GM19324 (cell line): ENCODE measurements around the gene LSAMP.
"Not testable (repeated sequence)": the region's sequence is repeated elsewhere in the genome, so short reads cannot be mapped to it uniquely, and the experiment has no call there.

Experiments
- ATAC-seq: cut with Tn5 transposase; IDR thresholded peaks from one replicate; pipeline ENCODE4 v1.9.1; 2021; ENCODE audit warnings: mild to moderate bottlenecking, moderate library complexity; ENCODE audit not compliant: unreplicated experiment, low FRiP score

The LSAMP gene

GRCh38 chr3:115864911-115865310 lies 580.4 kb downstream of the LSAMP start:
- no peak for ATAC-seq

DNA sequence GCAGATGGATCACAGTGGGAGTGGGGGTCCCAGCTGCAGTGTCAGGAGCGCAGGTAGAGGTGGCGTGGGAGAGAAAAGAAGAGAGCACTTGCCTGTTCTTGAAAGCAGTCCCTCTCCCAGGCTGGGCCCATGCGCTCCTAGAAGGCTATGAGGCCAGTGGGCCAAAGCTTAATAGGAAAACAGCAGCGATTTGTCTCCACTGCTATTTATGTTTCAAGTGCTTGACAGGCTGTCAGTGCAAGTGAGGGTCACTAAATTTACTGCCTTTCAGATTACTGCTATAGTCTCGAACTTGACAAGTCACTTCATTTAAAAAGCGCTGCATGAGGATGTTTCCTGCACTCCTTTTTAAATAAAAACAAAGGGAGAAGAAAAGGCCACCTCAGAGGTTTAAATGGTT lies 582.4 kb downstream of the LSAMP start:
- no peak for ATAC-seq

DNA sequence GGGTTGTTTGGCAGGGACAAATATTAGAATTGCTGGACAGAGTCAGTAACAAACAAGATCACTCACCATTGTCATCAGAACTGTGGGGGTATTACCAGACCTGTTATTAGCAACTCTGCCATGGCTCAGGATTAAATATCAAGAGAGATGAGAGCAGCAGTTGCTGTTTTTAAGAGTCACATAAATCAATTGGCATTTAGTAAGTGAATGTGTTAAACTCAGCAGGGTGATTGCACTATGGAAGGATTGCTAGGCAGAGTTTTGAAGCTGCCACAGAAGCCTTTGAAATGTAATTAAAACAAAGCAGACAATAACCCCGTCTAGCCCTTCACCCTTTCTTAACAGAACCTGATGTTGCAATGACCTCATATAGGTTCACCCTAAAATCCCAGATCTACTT lies 583.2 kb downstream of the LSAMP start:
- no peak for ATAC-seq

DNA sequence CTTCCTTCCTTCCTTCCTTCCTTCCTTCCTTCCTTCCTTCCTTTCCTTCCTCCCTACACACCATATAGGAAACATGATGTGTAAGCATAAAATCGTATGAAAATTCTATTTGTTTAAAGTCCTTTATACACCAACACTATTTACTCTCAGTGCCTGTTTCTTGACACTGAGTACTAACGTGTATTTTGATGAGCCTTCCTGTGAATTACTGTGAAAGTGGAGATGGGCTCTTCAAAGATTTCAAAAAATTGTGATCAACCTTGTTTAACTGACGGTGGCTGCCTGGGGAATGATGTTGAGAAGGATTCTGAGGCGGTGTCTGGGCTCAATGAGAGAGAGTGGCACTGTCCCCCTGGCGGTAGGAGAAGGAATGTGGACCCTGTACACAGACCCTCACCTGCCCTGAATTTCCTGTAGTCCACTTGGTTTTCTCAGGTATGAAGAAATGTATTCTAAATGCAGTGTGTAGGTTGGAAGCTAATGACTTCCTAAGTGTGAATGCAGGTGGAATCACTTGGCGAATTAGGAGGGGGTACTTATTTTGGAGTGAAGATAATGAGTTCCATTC lies 584.0 kb downstream of the LSAMP start:
- no peak for ATAC-seq

DNA sequence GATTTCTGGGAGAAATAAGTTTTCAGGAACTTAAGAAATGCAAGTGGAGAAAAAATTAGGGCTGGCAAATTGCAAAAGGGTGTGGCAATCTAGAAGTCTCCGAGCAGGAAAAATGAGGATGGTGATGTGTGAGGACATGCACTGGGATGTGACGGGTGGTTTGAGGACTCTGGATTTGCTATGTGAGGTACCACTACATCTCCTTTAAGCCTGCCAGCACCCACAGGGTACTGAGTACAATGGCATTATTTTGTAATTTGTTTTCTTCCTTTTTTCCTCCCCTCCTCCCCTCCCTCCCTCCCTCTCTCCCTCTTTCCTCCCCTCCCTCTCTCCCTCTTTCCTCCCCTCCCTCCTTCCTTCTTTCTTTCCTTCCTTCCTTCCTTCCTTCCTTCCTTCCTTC lies 584.5 kb downstream of the LSAMP start:
- no peak for ATAC-seq

DNA sequence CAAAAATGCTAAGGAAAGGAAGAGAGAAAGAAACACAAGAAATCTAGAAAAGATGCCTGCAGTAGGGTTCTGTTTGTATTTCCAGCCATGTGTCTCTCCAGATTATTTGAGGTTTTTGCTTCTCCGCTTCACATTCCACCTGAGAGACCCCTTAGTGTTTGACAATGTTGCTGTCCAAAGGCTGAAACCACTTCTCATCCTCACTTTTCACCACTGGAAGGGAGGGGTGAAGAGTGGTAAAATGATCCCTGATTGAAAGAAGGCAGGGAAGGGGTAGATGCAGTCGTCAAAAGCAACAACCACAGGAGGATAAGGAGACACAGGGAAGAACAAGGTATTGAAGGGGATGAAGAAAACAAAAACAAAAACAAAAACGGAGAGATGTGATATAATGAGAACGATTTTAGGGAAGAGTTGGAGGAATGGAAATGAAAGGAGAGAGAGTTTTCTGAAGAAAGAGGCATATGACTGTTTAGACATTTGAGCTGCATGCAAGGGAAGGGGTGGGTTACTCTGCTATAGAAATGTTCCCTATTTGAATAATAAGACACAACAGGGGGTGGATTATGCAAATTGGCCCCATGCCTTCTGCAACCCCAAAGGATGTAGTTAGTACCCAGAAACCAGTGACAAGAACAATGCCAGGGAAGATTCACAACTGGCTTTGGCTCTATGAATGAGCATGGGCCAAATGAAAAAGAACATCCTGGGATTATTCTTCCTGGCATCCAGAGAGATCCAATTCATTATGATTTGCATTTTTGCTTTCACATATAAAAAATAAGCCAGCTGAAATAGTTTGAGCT lies 586.1 kb downstream of the LSAMP start:
- no peak for ATAC-seq

DNA sequence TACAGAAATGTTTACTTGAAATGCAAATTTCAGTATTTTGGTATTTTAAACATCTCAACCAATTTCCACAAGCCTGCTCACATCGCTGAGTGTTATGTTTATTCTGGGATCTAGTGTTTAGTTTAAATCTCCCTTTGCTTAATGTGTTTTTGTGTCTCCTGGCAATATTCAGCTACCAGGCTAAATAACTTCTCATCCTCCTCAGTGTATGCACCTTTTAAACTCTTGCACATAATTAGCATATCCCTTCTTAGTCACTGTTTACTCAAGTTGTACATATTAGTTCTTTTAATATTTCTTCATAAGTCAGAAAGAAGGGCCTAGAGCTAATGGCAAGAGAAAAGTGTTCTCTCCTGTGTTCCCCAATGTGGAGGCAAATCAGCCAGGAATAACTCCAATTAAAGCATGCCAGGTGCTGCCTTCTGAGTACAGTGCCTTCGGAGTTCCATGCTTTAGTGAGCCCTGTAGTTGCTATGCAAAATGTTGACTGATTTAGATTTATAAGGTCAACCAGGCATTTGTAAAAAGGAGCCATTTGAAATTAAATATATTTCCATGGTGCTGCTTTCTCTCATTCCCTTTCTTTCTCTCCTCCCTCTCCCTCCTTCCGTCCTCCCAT lies 587.7 kb downstream of the LSAMP start:
- no peak for ATAC-seq

- no peak for ATAC-seq
Observed at GRCh38 chr3:115855911-115856310, 589.4 kb downstream of the LSAMP start.

- ATAC-seq, result no peak
Observed at GRCh38 chr3:115853104-115853503, 592.2 kb downstream of the LSAMP start.

- ATAC-seq, result no peak
Observed at GRCh38 chr3:115852278-115852677, 593.0 kb downstream of the LSAMP start.

- no peak for ATAC-seq
Observed at GRCh38 chr3:115851571-115851970, 593.7 kb downstream of the LSAMP start.

GRCh38 chr3:115848641-115849040 lies 596.6 kb downstream of the LSAMP start:
- ATAC-seq, result no peak

DNA sequence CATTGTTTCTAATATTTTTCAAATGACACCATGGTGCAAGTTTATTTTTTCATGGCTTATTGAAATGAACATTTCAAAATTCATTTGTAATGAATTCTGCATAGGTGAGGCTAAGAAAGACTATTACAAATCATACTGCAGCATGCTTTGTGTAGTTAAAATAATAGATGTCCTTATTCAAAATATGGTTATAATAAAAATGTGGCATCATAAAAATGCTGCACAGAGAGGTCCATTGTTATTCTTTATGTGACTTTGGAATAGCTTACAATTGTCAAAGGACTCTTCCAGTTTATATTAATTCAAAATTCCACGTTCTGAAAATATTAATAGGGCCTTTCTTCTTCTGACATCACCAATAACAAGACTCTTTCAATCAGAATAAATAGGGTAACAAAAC lies 599.3 kb downstream of the LSAMP start:
- no peak for ATAC-seq

DNA sequence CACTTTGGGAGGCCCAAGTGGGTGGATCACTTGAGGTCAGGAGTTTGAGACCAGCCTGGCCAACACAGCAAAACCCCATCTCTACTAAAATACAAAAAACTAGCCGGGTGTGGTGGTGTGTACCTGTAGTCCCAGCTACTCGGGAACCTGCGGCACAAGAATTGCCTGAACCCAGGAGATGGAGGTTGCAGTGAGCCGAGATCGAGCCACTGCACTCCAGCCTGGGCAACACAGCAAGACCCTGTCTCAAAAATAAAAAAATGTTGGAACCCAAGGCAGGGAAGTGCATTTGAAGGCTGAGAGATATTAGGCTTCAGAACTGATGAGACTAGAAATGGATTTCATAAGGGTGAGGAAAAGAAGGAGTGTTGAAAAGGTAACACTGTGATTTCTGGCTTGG lies 600.6 kb downstream of the LSAMP start:
- not testable (repeated sequence) for ATAC-seq

GRCh38 chr3:115843206-115843605 lies 602.1 kb downstream of the LSAMP start:
- ATAC-seq, result no peak

DNA sequence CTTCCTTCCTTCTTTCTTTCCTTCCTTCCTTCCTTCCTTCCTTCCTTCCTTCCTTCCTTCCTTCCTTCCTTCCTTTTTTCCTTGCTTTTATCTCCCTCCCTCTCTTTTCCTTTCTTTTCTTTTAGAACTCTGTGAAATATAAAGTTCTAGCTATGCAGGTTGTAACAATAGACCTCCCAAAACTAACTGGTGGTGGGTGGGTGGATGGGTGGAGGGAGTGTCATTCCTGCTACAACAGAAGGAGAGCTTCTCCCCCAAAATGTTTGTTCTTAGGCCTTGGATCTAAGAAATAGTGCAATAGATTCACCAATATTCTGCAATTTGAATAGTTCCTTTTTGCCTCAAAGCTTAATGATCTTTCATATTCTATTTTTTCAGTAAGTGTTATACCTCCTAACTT lies 606.0 kb downstream of the LSAMP start:
- no peak for ATAC-seq

GRCh38 chr3:115838786-115839185 lies 606.5 kb downstream of the LSAMP start:
- ATAC-seq, result no peak

DNA sequence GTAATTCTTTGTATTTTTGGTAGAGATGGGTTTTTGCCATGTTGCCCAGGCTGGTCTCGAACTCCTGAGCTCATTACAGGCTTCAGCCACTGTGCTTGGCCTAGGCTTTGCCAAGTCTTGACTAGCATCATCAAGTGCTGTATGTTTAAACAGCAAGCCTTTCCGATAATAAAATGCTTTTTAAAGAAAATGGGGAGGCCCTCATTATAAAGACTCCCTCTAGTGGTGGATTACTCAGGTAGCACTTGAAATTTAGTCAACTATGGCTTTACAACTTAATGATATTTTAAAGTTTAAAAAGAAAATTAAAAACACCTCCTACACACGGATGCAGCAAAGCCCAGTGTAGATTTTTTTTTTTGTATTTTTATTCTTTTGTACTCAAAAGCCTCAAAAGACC lies 608.3 kb downstream of the LSAMP start:
- no peak for ATAC-seq

GRCh38 chr3:115835946-115836345 lies 609.3 kb downstream of the LSAMP start:
- ATAC-seq, result no peak

DNA sequence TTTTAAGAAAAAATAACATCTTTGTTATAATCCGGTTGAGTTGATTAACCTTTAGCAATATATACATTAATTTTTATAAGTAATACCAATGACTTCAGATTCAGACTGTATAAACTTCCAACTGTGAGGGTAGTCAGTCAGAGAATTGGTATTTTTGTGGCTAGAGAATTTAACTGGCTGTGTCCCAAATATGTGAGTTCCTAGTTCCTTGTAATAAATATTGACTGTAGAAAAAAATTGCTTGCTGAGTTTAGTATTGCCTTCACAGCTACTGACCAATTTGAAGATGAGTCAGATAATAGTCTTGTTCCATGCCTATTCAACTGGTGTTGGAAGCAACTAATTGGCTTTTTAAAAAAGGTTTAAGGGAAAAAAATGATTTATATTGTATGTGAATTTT lies 611.2 kb downstream of the LSAMP start:
- ATAC-seq, result no peak

DNA sequence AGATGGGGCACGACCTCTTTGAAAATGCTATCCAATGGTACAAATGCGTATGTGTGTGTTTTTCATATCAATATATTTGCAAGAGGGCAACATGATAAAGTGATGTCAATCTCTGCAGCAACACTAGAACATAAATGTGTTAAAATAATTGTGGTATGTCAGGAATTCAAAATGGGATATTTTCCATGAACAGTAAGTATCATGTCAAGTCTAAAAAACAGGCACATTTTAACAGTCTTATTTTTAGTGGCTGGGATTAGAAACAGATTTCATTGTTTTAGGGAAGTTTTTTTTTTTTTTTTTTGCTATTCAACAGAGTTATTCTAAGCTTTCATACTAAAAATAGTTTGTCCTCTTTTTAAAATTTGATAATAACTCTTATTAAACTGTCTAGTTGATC lies 612.2 kb downstream of the LSAMP start:
- no peak for ATAC-seq

GRCh38 chr3:115832265-115832664 lies 613.0 kb downstream of the LSAMP start:
- no peak for ATAC-seq
